ENCODE data around the gene TLE2.

DNA sequence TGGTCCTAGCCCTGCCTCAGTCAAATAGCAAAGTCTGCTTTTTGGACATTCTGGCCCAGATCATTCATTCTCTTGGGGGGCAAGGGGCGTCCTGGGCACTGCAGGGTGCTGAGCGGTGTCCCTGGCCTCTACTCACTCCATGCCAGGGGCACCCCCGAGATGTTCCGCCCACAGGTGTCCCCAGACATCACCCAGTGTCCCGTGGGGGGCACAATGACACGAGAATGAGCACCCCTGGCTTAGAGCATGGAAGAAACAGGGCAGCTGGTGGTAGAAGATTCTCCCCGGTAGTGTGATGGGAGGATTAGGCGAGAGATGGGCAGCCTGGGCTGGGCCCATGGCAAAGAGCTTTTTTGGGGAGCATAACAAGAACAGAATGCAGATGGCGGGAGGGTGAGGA, 38.5 kb upstream of the TLE2 start:
- no peak for TF ChIP-seq HDAC2 (IDR thresholded peaks at IDR 0.05)
- no peak for TF ChIP-seq SIRT6 (IDR thresholded peaks at IDR 0.05; ENCODE audit: low read depth, low read length)
- TF ChIP-seq FOXP1 (CRISPR knock-in tag; IDR thresholded peaks at IDR 0.05) = no peak
- TF ChIP-seq SMAD2 (IDR thresholded peaks at IDR 0.05; ENCODE audit: low read depth, low read length) = no peak
- no peak for TF ChIP-seq POLR2A (conservative IDR thresholded peaks at IDR 0.05)
- no peak for TF ChIP-seq ADNP (tag; IDR thresholded peaks at IDR 0.05)
- no peak for TF ChIP-seq GABPA (tag; conservative IDR thresholded peaks at IDR 0.05; ENCODE audit: low read depth)
- TF ChIP-seq NR2C2 (CRISPR knock-in tag; IDR thresholded peaks at IDR 0.05) = no peak
- TF ChIP-seq NR2C2 (tag; IDR thresholded peaks at IDR 0.05) = no peak
- TF ChIP-seq, protein P1, sequence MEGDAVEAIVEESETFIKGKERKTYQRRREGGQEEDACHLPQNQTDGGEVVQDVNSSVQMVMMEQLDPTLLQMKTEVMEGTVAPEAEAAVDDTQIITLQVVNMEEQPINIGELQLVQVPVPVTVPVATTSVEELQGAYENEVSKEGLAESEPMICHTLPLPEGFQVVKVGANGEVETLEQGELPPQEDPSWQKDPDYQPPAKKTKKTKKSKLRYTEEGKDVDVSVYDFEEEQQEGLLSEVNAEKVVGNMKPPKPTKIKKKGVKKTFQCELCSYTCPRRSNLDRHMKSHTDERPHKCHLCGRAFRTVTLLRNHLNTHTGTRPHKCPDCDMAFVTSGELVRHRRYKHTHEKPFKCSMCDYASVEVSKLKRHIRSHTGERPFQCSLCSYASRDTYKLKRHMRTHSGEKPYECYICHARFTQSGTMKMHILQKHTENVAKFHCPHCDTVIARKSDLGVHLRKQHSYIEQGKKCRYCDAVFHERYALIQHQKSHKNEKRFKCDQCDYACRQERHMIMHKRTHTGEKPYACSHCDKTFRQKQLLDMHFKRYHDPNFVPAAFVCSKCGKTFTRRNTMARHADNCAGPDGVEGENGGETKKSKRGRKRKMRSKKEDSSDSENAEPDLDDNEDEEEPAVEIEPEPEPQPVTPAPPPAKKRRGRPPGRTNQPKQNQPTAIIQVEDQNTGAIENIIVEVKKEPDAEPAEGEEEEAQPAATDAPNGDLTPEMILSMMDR (IDR thresholded peaks at IDR 0.05 in 2 of 3, conservative IDR thresholded peaks at IDR 0.05 in 1 of 3; ENCODE audit: insufficient read depth in 2 of 3, low read depth in 1 of 3, low read length in 3 of 3) = no peak
- no peak for TF ChIP-seq TARDBP (IDR thresholded peaks at IDR 0.05)
- no peak for TF ChIP-seq SMARCA4 (IDR thresholded peaks at IDR 0.05)
- TF ChIP-seq RBM22 (IDR thresholded peaks at IDR 0.05; ENCODE audit: low read depth, low read length, poor library complexity, severe bottlenecking) = no peak
